Stimulated activated CD8-positive, alpha-beta memory T cell treated with anti-CD3 and anti-CD28 coated beads, Interleukin-12 subunit alpha, Interleukin-12 subunit beta, amount 100 ng/mL, for 4 hours (primary cell): ENCODE results near the gene PIGS.

Experiments used
- DNase-seq: peaks from one replicate; pipeline ENCODE4 v3.0.0-alpha.2; 2020; ENCODE audit warnings: low read depth

The PIGS gene

GRCh38 chr17:28506763-28507487, 64.4 kb downstream of the PIGS start:
- DNase-seq, result no peak

GRCh38 chr17:28505986-28506665, 65.2 kb downstream of the PIGS start, which contains the start of gene FOXN1:
TSS of gene FOXN1 (plus strand) at chr17:28506348. CDS start at chr17:28523970, 17,622 bp downstream.
- no peak for DNase-seq

- DNase-seq, result no peak
Measured at GRCh38 chr17:28503420-28503819, 67.9 kb downstream of the PIGS start.
